ENCODE data around the gene NANS. TPM values are rescaled to one million over a fixed set of nuclear protein-coding genes. Genes with fewer than 3 reads are reported as not detected.

The NANS gene, protein sequence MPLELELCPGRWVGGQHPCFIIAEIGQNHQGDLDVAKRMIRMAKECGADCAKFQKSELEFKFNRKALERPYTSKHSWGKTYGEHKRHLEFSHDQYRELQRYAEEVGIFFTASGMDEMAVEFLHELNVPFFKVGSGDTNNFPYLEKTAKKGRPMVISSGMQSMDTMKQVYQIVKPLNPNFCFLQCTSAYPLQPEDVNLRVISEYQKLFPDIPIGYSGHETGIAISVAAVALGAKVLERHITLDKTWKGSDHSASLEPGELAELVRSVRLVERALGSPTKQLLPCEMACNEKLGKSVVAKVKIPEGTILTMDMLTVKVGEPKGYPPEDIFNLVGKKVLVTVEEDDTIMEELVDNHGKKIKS
- 10 to 100 TPM; 45.9 to 47.7 TPM for total RNA-seq

DNA sequence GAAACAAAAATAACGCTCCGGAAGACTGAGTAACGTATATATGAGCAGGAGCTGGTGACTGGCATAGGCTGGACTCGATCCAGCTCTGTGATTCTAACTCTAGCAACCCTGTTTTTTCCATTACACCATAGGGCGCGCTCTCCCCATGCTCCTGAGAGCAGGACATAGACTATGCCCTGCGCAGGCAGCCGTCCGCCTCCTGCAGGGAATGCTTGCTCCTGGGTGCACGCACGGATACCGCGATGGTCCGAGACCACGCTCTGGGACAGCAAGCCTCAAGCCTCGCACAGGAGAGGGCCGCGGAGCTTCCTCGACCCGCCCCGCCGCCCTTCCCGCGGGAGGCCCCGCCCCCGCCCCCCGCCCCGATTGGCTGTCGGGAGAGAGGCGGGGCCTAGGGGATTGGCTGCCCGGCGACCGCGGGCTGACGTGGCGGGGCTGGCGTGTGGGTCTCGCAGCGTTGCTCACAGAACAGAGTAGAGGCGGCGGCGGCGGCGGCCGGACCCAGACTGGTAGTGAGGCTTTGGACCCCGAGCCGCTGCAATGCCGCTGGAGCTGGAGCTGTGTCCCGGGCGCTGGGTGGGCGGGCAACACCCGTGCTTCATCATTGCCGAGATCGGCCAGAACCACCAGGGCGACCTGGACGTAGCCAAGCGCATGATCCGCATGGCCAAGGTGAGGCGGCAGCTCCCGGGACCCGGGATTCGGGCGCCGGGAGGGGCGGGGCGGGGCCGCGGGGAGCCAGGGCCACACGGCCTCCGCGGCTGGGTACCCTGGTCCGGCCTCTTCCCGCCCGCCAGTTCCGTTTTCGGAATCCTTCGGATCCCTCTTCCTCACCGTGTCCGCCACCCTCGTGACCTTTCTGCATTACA lies at the start of gene NANS:
Gene NANS (plus strand): TSS at position 464 of the 869 bp plus-strand sequence. CDS start 77 bp downstream, at position 541.
- H3K27ac Mint-ChIP-seq = peak within 1 kb of the TSS; percentile 98
- ATAC-seq (peak; percentile 94), DNase-seq (peak; percentile 97)
- intact Hi-C loops (cut with DNase I, micrococcal nuclease) = loop anchor here (1.0 to 5.0 kb wide), 14 partner anchors 11 to 741 kb away; partner anchors contain the start of genes TBC1D2 (in 2 of the 2), ANKS6 (in 1 of the 2), ANP32B (in 1 of the 2) and CORO2A (in 1 of the 2)
- H3K9me3 Mint-ChIP-seq (ENCODE audit: low read depth) = no peaks in the 10 kb centered on the region
- ChIA-PET CTCF (interaction anchor here (0.5 to 2.9 kb wide), 7 partner anchors 11 to 136 kb away, joined by 3 to 16 read pairs (median 4); partner anchors contain the start of genes CORO2A and TRMO), POLR2A (interaction anchor here (0.6 to 3.8 kb wide), 10 partner anchors 10 to 385 kb away, joined by 3 to 24 read pairs (median 4); partner anchors contain the start of genes ANP32B, TBC1D2, TRIM14 and TRMO)
- peaks cover 23% of the 10 kb centered on the region for H3K36me3 Mint-ChIP-seq (ENCODE audit: low read depth)
- peaks cover 28% of the 10 kb centered on the region for H3K4me1 Mint-ChIP-seq
- no peaks in the 10 kb centered on the region for H3K27me3 Mint-ChIP-seq
- peak within 1 kb of the TSS; percentile 94 for H3K4me3 Mint-ChIP-seq

DNA sequence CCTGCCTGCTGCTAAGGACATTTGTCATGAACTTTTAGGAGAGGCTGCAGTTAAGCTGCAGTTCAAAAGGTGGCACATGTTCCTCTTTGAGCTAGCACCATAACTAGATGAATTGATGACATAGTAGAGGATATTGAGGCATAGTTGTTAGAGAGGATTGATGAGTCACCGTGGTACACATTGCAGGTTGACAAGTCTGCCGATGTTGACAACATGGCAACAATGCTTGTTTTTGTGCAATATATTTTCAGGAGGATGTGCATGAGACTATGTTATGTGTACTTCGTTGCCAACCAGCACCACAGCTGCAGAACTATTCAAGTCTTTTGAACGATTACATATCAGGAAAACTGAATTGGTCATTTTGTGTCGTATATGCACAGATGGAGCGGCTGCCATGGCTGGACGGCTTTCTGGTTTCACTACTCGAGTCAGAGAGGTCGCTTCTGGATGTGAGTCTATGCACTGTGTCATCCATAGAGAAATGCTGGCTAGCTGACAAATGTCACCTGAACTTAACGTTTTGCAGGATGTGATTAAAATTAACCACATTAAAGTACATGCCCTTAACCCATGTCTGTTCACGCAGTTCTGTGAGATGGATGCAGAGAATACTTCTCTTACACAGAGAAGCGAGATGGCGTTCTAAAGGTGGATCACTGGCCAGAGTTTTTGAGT lies 49.1 kb upstream of the NANS start:
- ATAC-seq (peak; percentile 67), DNase-seq (no peak)
- H3K27ac Mint-ChIP-seq = peak overlapping the region; percentile 53
- no peaks in the 10 kb centered on the region for H3K27me3 Mint-ChIP-seq
- POLR2A ChIA-PET = interaction anchor here (0.6 to 1.3 kb wide), 4 partner anchors 10 to 45 kb away, joined by 3 to 16 read pairs (median 4); no protein-coding TSS in a partner anchor
- H3K9me3 Mint-ChIP-seq (ENCODE audit: low read depth) = no peaks in the 10 kb centered on the region
- CTCF ChIA-PET = interaction anchor here (1.3 kb wide), 1 partner anchor 10 kb away, joined by 3 read pairs; no protein-coding TSS in a partner anchor
- intact Hi-C loops (cut with DNase I, micrococcal nuclease) = loop anchor here in 1 of 2 experiments (2.0 kb wide), 1 partner anchor 21 kb away; no protein-coding TSS in a partner anchor
- H3K4me3 Mint-ChIP-seq = no peak overlapping the region
- H3K36me3 Mint-ChIP-seq (ENCODE audit: low read depth) = peaks cover 73% of the 10 kb centered on the region
- peaks cover 42% of the 10 kb centered on the region for H3K4me1 Mint-ChIP-seq

DNA sequence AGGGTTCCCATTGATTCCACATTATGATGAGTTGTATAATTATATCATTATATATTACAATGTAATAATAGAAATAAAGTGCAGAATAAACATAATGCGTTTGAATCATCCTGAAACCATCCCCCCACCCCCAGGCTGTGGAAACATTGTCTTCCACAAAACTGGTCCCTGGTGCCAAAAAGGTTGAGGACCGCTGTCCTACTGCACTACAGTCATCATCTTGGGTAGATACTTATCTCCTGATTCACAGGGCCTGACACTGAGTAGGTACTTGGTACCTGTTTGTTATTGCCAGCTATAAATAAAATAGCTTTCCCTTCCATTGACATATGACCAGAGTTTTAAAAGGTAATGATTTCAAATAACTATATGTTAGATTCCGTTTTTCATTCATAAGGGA lies 47.8 kb upstream of the NANS start:
- Mint-ChIP-seq H3K27ac (no peak overlapping the region), H3K9me3 (ENCODE audit: low read depth) (no peaks in the 10 kb centered on the region), H3K4me1 (peaks cover 41% of the 10 kb centered on the region), H3K4me3 (no peak overlapping the region), H3K27me3 (no peaks in the 10 kb centered on the region), H3K36me3 (ENCODE audit: low read depth) (peaks cover 79% of the 10 kb centered on the region)
- DNase-seq (no peak), ATAC-seq (no peak)
- ChIA-PET POLR2A (no interaction called here), CTCF (interaction anchor here (0.6 kb wide), 1 partner anchor 265 kb away, joined by 3 read pairs; no protein-coding TSS in a partner anchor)
- intact Hi-C loops (cut with DNase I, micrococcal nuclease) = no loop called here

DNA sequence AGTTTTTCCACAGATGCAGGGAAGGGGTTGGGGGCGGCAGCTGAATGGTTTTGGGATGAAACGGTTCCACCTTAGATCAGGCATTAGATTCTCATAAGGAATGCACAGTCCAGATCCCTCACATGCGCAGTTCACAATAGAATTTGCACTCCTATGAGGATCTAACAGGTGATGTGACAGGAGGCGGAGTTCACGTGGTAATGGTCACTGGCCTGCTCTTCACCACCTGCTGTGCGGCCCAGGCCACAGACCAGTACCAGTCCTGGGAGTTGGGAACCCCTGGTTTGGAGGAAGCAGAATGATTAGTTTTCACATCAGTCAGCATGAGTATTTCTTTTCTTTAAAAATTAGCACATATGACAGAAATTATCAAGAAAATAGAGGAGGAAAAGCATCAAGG lies 47.1 kb upstream of the NANS start:
- CTCF ChIA-PET = interaction anchor here (0.6 kb wide), 1 partner anchor 264 kb away, joined by 3 read pairs; no protein-coding TSS in a partner anchor

DNA sequence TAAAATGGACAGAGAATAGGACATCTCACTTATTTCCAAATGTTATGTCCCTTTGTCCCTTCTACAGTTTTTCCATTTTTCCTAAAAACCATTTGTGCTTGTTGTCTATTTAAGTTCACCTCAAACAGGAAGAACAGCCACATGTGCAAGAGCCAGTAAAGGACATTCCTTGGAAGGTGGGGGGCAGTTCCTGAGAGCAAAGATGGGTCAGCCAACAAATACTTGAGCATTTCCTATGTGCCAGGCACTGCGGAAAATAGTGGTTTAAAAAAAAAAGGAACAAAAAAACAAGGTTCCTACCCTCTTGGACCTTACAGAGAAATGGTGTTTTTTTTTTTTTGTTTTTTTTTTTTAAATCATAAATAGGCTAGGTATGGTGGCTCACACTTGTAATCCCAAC lies 46.6 kb upstream of the NANS start:
- ChIA-PET CTCF (interaction anchor here (1.1 kb wide), 1 partner anchor 24 kb away, joined by 4 read pairs; no protein-coding TSS in a partner anchor), POLR2A (interaction anchor here (0.6 to 0.7 kb wide), 2 partner anchors 88 to 100 kb away, joined by 4 read pairs; partner anchors contain the start of gene TRMO)
- Mint-ChIP-seq H3K27ac (peak overlapping the region; percentile 45), H3K9me3 (ENCODE audit: low read depth) (no peaks in the 10 kb centered on the region), H3K27me3 (no peaks in the 10 kb centered on the region), H3K36me3 (ENCODE audit: low read depth) (peaks cover 76% of the 10 kb centered on the region), H3K4me1 (peaks cover 35% of the 10 kb centered on the region), H3K4me3 (no peak overlapping the region)
- intact Hi-C loops (cut with DNase I, micrococcal nuclease) = no loop called here
- no peak for DNase-seq
- ATAC-seq = no peak

More for the DNA sequence above, 47.1 kb upstream of the NANS start:
- no peaks in the 10 kb centered on the region for H3K27me3 Mint-ChIP-seq
- intact Hi-C loops (cut with DNase I, micrococcal nuclease) = no loop called here
- H3K36me3 Mint-ChIP-seq (ENCODE audit: low read depth) = peaks cover 76% of the 10 kb centered on the region
- H3K4me1 Mint-ChIP-seq = peaks cover 38% of the 10 kb centered on the region
- H3K4me3 Mint-ChIP-seq = no peak overlapping the region
- POLR2A ChIA-PET = no interaction called here
- no peak for ATAC-seq
- no peak for DNase-seq
- no peaks in the 10 kb centered on the region for H3K9me3 Mint-ChIP-seq (ENCODE audit: low read depth)
- peak overlapping the region; percentile 45 for H3K27ac Mint-ChIP-seq

DNA sequence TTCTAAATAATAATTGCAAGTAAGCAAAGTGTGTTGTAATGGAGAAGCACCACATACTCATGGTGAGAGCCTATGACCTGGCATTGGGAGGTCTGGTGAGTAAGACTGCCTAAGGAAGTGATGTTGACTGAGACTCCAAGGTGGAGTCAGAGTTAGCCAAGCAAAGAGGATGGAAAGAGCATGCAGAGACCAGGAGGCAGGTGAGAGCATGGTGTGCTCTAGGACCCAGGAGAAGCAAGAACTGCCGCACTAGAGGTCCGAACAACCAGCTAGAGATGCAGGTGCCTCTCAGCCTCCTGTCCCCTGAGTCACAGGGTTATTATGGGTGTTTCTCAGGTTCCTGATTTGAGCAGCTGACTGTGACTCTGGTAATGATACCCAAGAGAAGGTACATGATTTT lies 46.1 kb upstream of the NANS start:
- POLR2A ChIA-PET = interaction anchor here (0.5 to 0.7 kb wide), 4 partner anchors 11 to 101 kb away, joined by 3 to 4 read pairs (median 4); partner anchors contain the start of gene TRMO
- H3K27ac Mint-ChIP-seq = peak overlapping the region; percentile 40
- H3K4me3 Mint-ChIP-seq = no peak overlapping the region

DNA sequence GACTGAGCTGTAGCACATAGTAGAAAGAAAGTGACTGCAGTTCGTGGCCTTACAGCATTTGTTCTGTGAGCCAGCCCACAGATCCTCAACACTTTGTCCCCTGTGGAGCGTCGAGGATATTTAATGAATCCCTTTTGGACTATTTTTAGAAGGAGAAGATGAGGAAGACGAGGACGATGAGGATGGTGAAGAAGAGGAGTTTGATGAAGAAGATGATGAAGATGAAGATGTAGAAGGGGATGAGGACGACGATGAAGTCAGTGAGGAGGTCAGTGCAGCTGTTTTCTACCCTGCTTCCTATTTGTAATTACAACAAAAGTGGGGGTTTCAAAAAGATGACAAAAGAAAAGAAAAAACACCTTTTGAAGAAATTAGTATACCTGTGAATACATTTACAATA lies 45.4 kb upstream of the NANS start:
- intact Hi-C loops (cut with DNase I, micrococcal nuclease) = no loop called here
- Mint-ChIP-seq H3K9me3 (ENCODE audit: low read depth) (no peaks in the 10 kb centered on the region), H3K4me3 (no peak overlapping the region), H3K4me1 (peaks cover 28% of the 10 kb centered on the region), H3K36me3 (ENCODE audit: low read depth) (peaks cover 75% of the 10 kb centered on the region), H3K27ac (peak overlapping the region; percentile 45), H3K27me3 (no peaks in the 10 kb centered on the region)
- ChIA-PET POLR2A (interaction anchor here (0.5 to 0.7 kb wide), 2 partner anchors 10 to 48 kb away, joined by 3 to 4 read pairs; no protein-coding TSS in a partner anchor), CTCF (interaction anchor here (0.9 to 1.1 kb wide), 4 partner anchors 8 to 121 kb away, joined by 3 to 4 read pairs (median 4); no protein-coding TSS in a partner anchor)
- DNase-seq (no peak), ATAC-seq (no peak)

More for the DNA sequence above, 46.1 kb upstream of the NANS start:
- Mint-ChIP-seq H3K9me3 (ENCODE audit: low read depth) (no peaks in the 10 kb centered on the region), H3K36me3 (ENCODE audit: low read depth) (peaks cover 77% of the 10 kb centered on the region), H3K27me3 (no peaks in the 10 kb centered on the region), H3K4me1 (peaks cover 34% of the 10 kb centered on the region)
- peak; percentile 76 for ATAC-seq
- peak; percentile 47 for DNase-seq
- intact Hi-C loops (cut with DNase I, micrococcal nuclease) = no loop called here
- CTCF ChIA-PET = interaction anchor here (0.9 to 1.1 kb wide), 4 partner anchors 9 to 120 kb away, joined by 3 to 4 read pairs (median 4); no protein-coding TSS in a partner anchor

DNA sequence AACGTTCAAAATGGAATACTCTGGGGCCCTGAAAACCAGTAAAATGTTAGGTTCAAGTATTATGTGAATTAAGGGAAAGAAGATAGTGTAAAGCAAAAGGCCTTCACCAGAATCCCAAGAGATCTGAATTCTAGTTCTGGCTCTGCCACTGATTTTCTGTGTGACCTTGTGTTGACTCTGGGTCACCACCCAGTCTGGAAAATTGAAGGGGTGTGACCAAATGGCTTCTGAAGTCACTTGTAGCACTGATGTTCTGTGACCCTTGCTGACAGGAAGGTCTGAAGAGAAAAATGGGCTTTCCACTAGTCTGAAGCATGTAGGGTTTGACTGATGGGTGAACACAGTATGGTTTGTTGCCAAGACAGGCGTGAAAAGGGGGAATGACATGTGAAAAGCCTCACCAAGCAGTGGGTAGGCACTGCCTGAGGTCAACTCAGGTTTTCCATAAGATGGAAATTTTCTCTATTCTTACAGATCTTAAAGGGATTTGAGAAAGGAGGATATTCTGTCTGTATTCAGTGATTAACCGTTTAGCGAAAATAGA lies 40.3 kb upstream of the NANS start:
- no peak for DNase-seq
- Mint-ChIP-seq H3K4me3 (no peak overlapping the region), H3K9me3 (ENCODE audit: low read depth) (no peaks in the 10 kb centered on the region), H3K36me3 (ENCODE audit: low read depth) (peaks cover 56% of the 10 kb centered on the region), H3K27me3 (no peaks in the 10 kb centered on the region), H3K4me1 (no peaks in the 10 kb centered on the region), H3K27ac (peak overlapping the region; percentile 48)
- ATAC-seq = no peak
- ChIA-PET POLR2A (no interaction called here), CTCF (interaction anchor here (0.7 to 1.5 kb wide), 5 partner anchors 9 to 93 kb away, joined by 3 to 4 read pairs (median 3); no protein-coding TSS in a partner anchor)
- intact Hi-C loops (cut with DNase I, micrococcal nuclease) = no loop called here

DNA sequence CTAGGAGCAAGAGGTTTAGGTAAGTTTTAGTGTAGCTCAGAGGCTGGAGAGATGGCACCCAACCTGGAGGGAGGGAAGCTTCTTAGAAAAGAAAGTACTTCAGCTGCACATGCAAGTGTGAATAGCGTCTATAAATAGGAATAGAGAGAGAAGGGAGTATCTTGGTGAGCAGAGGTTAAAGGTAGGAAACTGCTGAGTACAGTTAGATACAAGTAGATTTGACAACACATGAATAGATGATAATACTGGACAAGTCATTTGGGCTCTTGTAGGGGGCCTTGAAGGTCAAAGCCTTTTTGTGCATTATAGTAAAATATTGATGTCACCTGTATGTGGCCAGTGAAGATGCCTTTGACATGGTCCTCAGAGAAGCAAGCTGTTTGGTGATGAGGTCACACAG lies 39.2 kb upstream of the NANS start:
- no peak for ATAC-seq
- CTCF ChIA-PET = interaction anchor here (0.7 to 1.4 kb wide), 7 partner anchors 10 to 126 kb away, joined by 3 to 5 read pairs (median 3); no protein-coding TSS in a partner anchor

DNA sequence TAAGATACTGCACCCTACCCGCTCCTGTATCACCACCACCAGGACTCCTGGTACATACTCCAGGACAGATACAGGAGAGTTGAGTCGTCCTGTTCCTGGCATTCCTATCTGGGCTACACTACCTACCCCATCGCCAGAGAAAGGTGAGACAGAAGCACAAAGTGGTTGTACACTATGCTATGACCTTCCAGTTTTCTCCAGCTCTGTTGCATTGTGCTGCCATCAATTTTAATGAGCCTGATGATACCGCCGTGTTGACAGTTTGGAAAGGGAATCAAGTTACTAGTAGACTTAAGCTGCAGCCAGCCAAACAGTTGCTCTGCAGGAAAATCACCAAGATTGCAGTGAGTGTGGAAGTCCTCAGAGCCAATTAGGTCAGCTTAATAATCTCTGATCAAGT lies 38.2 kb upstream of the NANS start:
- ChIA-PET POLR2A (no interaction called here), CTCF (interaction anchor here (1.1 to 1.4 kb wide), 2 partner anchors 16 to 19 kb away, joined by 3 to 5 read pairs; no protein-coding TSS in a partner anchor)
- intact Hi-C loops (cut with DNase I, micrococcal nuclease) = no loop called here
- H3K27me3 Mint-ChIP-seq = no peaks in the 10 kb centered on the region
- H3K27ac Mint-ChIP-seq = peak overlapping the region; percentile 34
- no peak for DNase-seq
- H3K9me3 Mint-ChIP-seq (ENCODE audit: low read depth) = no peaks in the 10 kb centered on the region
- no peak overlapping the region for H3K4me3 Mint-ChIP-seq
- no peaks in the 10 kb centered on the region for H3K4me1 Mint-ChIP-seq
- ATAC-seq = no peak
- H3K36me3 Mint-ChIP-seq (ENCODE audit: low read depth) = peaks cover 45% of the 10 kb centered on the region

More for the DNA sequence above, 39.2 kb upstream of the NANS start:
- intact Hi-C loops (cut with DNase I, micrococcal nuclease) = no loop called here
- Mint-ChIP-seq H3K4me3 (no peak overlapping the region), H3K27ac (no peak overlapping the region), H3K27me3 (no peaks in the 10 kb centered on the region), H3K9me3 (ENCODE audit: low read depth) (no peaks in the 10 kb centered on the region), H3K36me3 (ENCODE audit: low read depth) (peaks cover 53% of the 10 kb centered on the region), H3K4me1 (no peaks in the 10 kb centered on the region)
- POLR2A ChIA-PET = interaction anchor here (0.9 kb wide), 1 partner anchor 13 kb away, joined by 5 read pairs; no protein-coding TSS in a partner anchor
- no peak for DNase-seq
